Thyroid gland (tissue), 4 donors: ENCODE measurements around the gene CCDC50. TPM values are rescaled to one million over a fixed set of nuclear protein-coding genes. Genes with fewer than 3 reads are reported as not detected.
A peak's percentile ranks its signal among the peaks of the same experiment; 100 is the strongest.

Experiments used
- DNase-seq, 2 donors: peaks; one replicate each; pipeline ENCODE4 v3.0.0-alpha.2; 2019
- H3K27ac ChIP-seq, 3 donors: fragments of 200-600 bp; sonication (generic); 1 replicate in 2 of 3; 2 replicates in 1 of 3; pipeline ENCODE4 v1.5.1; 2016 to 2019; ENCODE audit warnings: mild to moderate bottlenecking in 1 of 3, moderate library complexity in 1 of 3
- H3K27me3 ChIP-seq: fragments of 200-600 bp; sonication (generic); one replicate; pipeline ENCODE4 v1.5.1; 2019
- H3K36me3 ChIP-seq, 2 donors: fragments of 200-600 bp; sonication (generic); one replicate each; pipeline ENCODE4 v1.5.1; 2016 to 2019
- H3K4me1 ChIP-seq, 2 donors: fragments of 200-600 bp; sonication (generic); one replicate each; pipeline ENCODE4 v1.5.1; 2017 to 2019
- H3K4me3 ChIP-seq, 3 donors: fragments of 200-600 bp; sonication (generic); replicated peaks in 1 of 3; 1 replicate in 2 of 3; 2 replicates in 1 of 3; pipeline ENCODE4 v1.5.1; 2016; ENCODE audit warnings: mild to moderate bottlenecking in 1 of 3
- H3K9me3 ChIP-seq: fragments of 200-600 bp; sonication (generic); one replicate; pipeline ENCODE4 v1.5.1; 2017
- CTCF ChIP-seq, 6 experiments: fragments of 200-600 bp in 3 of 6; fragments of 450-650 bp in 3 of 6; sonication (generic) in 3 of 6; IDR thresholded peaks; one replicate each; pipeline ENCODE4 v1.5.1; 2016 to 2019; ENCODE audit warnings: antibody characterized with exemption in 6 of 6, mild to moderate bottlenecking in 2 of 6, inconsistent platforms in 1 of 6, moderate library complexity in 1 of 6
- POLR2A ChIP-seq, 2 donors: fragments of 450-650 bp; IDR thresholded peaks; one replicate each; pipeline ENCODE4 v1.6.1; 2017; ENCODE audit warnings: antibody characterized with exemption in 2 of 2, mild to moderate bottlenecking in 2 of 2, moderate library complexity in 1 of 2
- WGBS, 2 donors: methylation state at CpG; one replicate each; pipeline ENCODE4 v1.1.5; 2017; 5-methylcytosine and 5-hydroxymethylcytosine counted together
- intact Hi-C: fragments of 100-400 bp; cut with DNase I; formaldehyde crosslinking; loops from one replicate; pipeline ENCODE4 v1.15.1; 2023
- total RNA-seq, 4 donors: library from RNA; depleted of rRNA; stranded (reverse); fragments of >200 nt; gene quantifications; one replicate each; pipeline ENCODE4 v1.2.3, GENCODE V29; 2016

CCDC50 gene, protein sequence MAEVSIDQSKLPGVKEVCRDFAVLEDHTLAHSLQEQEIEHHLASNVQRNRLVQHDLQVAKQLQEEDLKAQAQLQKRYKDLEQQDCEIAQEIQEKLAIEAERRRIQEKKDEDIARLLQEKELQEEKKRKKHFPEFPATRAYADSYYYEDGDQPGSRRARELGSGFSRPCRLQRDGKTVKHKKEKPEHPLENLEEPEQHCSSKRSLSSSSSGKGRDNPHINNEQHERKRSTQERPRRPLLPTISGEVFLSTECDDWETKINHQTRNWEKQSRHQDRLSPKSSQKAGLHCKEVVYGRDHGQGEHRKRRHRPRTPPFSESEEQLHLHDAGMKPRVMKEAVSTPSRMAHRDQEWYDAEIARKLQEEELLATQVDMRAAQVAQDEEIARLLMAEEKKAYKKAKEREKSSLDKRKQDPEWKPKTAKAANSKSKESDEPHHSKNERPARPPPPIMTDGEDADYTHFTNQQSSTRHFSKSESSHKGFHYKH
- 100 to 1,000 TPM in 1 of 4 donors, 10 to 100 TPM in 3; 63.3 to 104 (median 91.1) TPM for total RNA-seq

- intact Hi-C loops, result no loop called here
These were observed at the start of gene CCDC50 for GRCh38 chr3:191328962-191329653. TSS of gene CCDC50 (plus strand) at chr3:191329394. CDS start at chr3:191329675, 281 bp downstream.

GRCh38 chr3:191280111-191280510, 49.1 kb upstream of the CCDC50 start:
- intact Hi-C loops, result no loop called here
- H3K4me3 ChIP-seq, result no peak overlapping the region
- no peak for DNase-seq
- no peaks in the 10 kb centered on the region for H3K9me3 ChIP-seq
- TF ChIP-seq POLR2A (IDR thresholded peaks at IDR 0.05), result no peak
- TF ChIP-seq CTCF (IDR thresholded peaks at IDR 0.05), result no peak
- H3K27ac ChIP-seq, result no peak overlapping the region
- H3K36me3 ChIP-seq, result no peaks in the 10 kb centered on the region
- WGBS, 2 donors, result 58 to 59% methylated on average over 1 of the region's 1 CpG
- no peaks in the 10 kb centered on the region for H3K4me1 ChIP-seq
- H3K27me3 ChIP-seq, result no peaks in the 10 kb centered on the region

More at GRCh38 chr3:191328962-191329653, at the start of gene CCDC50:
- DNase-seq, result peak; percentile 92 to 93
- Histone ChIP-seq H3K9me3 (no peaks in the 10 kb centered on the region), H3K4me1 (peaks cover 23 to 24% of the 10 kb centered on the region in 2 donors), H3K27me3 (no peaks in the 10 kb centered on the region), H3K27ac (peak within 1 kb of the TSS; percentile 90 to 97 (median 96)), H3K36me3 (no peaks in the 10 kb centered on the region), H3K4me3 (peak within 1 kb of the TSS; percentile 56 to 98 (median 84))
- TF ChIP-seq POLR2A (IDR thresholded peaks at IDR 0.05) (peak; percentile 39 to 69), CTCF (IDR thresholded peaks at IDR 0.05) (no peak)
- 1% methylated on average over 28 to 31 of the region's 63 CpGs for WGBS, 2 donors

DNA sequence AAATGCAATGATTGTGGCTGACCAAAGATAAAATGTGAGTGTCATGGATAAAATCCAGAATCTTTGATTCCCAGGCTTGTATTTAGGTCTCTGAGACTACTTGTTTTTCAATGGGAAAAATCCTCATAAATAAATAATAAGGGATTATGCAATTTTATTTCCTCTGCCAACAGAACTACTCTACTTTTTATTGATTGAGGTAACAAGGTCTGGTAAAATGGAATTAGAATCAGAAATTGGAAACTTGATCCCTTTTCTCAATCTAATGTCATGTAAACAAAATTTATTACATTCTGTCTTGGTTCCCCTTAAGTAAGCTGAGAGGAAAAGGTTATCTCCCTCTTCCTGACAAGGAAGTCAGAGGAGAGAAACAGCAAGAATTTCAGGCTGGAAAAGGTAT, 48.3 kb upstream of the CCDC50 start:
- Histone ChIP-seq H3K9me3 (no peaks in the 10 kb centered on the region), H3K36me3 (no peaks in the 10 kb centered on the region), H3K4me1 (no peaks in the 10 kb centered on the region), H3K27ac (no peak overlapping the region), H3K27me3 (no peaks in the 10 kb centered on the region), H3K4me3 (no peak overlapping the region)
- intact Hi-C loops, result no loop called here
- no peak for DNase-seq
- TF ChIP-seq CTCF (IDR thresholded peaks at IDR 0.05), result no peak
- TF ChIP-seq POLR2A (IDR thresholded peaks at IDR 0.05), result no peak

- no peaks in the 10 kb centered on the region for H3K9me3 ChIP-seq
- no peak for TF ChIP-seq CTCF (IDR thresholded peaks at IDR 0.05)
- no peak for TF ChIP-seq POLR2A (IDR thresholded peaks at IDR 0.05)
- no peaks in the 10 kb centered on the region for H3K4me1 ChIP-seq
- no peaks in the 10 kb centered on the region for H3K27me3 ChIP-seq
- H3K36me3 ChIP-seq, result no peaks in the 10 kb centered on the region
- no peak overlapping the region for H3K4me3 ChIP-seq
- H3K27ac ChIP-seq, result no peak overlapping the region
- WGBS, 2 donors, result 62 to 75% methylated on average over 4 of the region's 4 CpGs
- DNase-seq, result no peak
- intact Hi-C loops, result no loop called here
These were observed 46.7 kb upstream of the CCDC50 start for GRCh38 chr3:191282251-191283185.
